Esophagus muscularis mucosa (tissue), 4 donors: ENCODE measurements around the gene SELENOM.
A peak's percentile ranks its signal among the peaks of the same experiment; 100 is the strongest.

Experiments used
- CTCF ChIP-seq, 3 experiments: fragments of 200-600 bp in 2 of 3; fragments of 450-650 bp in 1 of 3; sonication (generic) in 2 of 3; IDR thresholded peaks; one replicate each; pipeline ENCODE4 v1.5.1; 2017 to 2019; ENCODE audit warnings: antibody characterized with exemption in 3 of 3, mild to moderate bottlenecking in 2 of 3, moderate library complexity in 1 of 3
- EP300 ChIP-seq: sonication (generic); formaldehyde crosslinking; IDR thresholded peaks from one replicate; pipeline ENCODE4 v1.6.1; 2017; ENCODE audit warnings: antibody characterized with exemption
- POLR2A ChIP-seq: fragments of 450-650 bp; IDR thresholded peaks from one replicate; pipeline ENCODE4 v1.6.1; 2017; ENCODE audit warnings: antibody characterized with exemption, moderate library complexity, mild to moderate bottlenecking, low read depth
- POLR2AphosphoS5 ChIP-seq, 2 donors: sonication (generic); formaldehyde crosslinking; IDR thresholded peaks; one replicate each; pipeline ENCODE4 v1.6.1; 2017; ENCODE audit warnings: antibody characterized with exemption in 2 of 2

DNA sequence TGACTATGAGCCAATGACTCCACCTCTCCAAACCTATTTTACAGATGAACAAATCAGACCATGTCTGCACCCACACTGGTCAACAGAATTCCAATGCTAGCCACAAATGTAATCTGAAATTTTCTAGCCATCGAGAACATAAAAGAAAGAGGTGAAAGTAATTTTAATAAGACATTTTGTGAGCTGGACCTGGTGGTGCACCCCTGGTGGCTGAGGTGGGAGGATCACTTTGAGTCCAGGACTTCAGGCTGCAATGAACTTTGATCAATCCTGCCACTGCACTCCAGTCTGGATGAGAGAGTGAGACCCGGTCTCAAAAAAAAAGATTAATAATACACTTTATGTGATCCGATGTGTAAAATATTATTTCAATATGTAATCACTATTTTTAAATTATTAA is 43.2 kb upstream of the SELENOM start:
- TF ChIP-seq CTCF (IDR thresholded peaks at IDR 0.05), result peak in 1 of 3 experiments; percentile 5
- TF ChIP-seq EP300, result no peak
- TF ChIP-seq POLR2A, result no peak
- TF ChIP-seq POLR2AphosphoS5 (IDR thresholded peaks at IDR 0.05), result no peak
